KOPT-K1 (cell line): ENCODE data around the gene RASSF6.
"Not testable (repeated sequence)": the region's sequence is repeated elsewhere in the genome, so short reads cannot be mapped to it uniquely, and the experiment has no call there.

Source experiments
- H3K27ac ChIP-seq: fragments of 200-600 bp; sonication (generic); 2 replicates; pipeline ENCODE4 v1.5.1; 2016; ENCODE audit warnings: antibody characterized with exemption, mild to moderate bottlenecking, low read depth, low read length; ENCODE audit not compliant: poor library complexity, severe bottlenecking
- H3K36me3 ChIP-seq: fragments of 200-600 bp; sonication (generic); 2 replicates; pipeline ENCODE4 v1.5.1; 2017; ENCODE audit warnings: antibody characterized with exemption, mild to moderate bottlenecking, low read length, moderate library complexity; ENCODE audit not compliant: insufficient read depth
- H3K9me3 ChIP-seq: fragments of 200-600 bp; sonication (generic); 2 replicates; pipeline ENCODE4 v1.5.1; 2017; ENCODE audit warnings: antibody characterized with exemption, low read length, mild to moderate bottlenecking; ENCODE audit not compliant: insufficient read depth, poor library complexity, severe bottlenecking

Gene RASSF6

DNA sequence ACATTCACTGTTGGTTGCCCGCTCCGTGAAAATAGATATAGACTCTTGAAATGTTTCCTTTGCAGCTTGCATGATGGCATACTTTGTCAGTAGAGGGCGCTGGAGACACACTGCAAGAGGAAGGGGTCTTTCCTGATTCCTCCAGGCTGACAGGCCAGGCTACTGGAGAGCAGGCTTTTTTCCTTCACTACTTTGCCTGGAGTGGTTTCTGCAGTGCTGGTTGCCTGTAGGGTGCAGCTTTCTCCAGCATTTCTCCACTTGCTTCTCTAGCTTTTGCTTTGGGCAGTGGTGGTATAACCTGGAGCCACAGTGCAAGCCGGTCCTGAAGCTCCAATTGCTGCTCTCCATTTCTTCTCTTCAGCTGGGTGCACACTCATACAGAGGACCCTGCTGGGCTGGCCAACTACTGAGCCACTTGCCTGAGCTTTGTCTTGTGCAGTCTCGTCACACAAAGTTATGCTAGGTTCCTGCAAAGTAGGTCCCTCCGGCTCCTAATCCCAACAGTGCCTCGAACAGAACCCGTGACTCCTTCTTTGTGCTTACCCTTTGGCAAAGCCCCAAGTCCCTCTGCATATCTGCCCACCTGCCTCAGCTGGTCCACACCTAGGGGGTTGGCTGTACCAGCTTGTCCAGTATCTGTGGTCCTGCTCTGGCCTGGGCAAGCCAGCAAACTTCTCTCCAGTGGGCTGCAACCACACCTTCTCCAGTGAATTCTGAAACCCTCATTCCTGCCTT lies 46.3 kb downstream of the RASSF6 start:
- Histone ChIP-seq H3K36me3 (no peaks in the 10 kb centered on the region), H3K27ac (no peak overlapping the region), H3K9me3 (no peaks in the 10 kb centered on the region)

DNA sequence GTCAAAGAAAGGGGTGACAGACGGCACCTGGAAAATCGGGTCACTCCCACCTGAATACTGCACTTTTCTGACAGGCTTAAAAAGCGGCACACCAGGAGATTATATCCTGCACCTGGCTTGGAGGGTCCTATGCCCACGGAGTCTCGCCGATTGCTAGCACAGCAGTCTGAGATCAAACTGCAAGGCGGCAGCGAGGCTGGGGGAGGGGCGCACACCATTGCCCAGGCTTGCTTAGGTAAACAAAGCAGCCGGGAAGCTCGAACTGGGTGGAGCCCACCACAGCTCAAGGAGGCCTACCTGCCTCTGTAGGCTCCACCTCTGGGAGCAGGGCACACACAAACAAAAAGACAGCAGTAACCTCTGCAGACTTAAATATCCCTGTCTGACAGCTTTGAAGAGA lies 69.4 kb downstream of the RASSF6 start:
- not testable (repeated sequence) for H3K9me3 ChIP-seq, H3K36me3 ChIP-seq, H3K27ac ChIP-seq

DNA sequence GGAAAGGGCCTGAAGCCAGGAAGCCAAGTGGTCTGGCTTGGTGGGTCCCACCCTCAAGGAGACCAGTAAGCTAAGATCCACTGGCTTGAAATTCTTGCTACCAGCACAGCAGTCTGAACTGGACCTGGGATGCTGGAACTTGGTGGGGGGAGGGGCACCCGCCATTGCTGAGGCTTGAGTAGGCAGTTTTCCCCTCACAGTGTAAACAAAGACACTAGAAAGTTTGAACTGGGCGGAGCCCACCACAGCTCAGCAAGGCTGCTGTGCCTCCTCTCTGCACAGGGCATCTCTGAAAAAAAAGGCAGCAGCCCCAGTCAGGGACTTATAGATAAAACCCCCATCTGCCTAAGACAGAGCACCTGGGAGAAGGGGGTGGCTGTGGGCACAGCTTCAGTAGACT lies 75.6 kb downstream of the RASSF6 start:
- Histone ChIP-seq H3K27ac (no peak overlapping the region), H3K9me3 (no peaks in the 10 kb centered on the region), H3K36me3 (no peaks in the 10 kb centered on the region)

DNA sequence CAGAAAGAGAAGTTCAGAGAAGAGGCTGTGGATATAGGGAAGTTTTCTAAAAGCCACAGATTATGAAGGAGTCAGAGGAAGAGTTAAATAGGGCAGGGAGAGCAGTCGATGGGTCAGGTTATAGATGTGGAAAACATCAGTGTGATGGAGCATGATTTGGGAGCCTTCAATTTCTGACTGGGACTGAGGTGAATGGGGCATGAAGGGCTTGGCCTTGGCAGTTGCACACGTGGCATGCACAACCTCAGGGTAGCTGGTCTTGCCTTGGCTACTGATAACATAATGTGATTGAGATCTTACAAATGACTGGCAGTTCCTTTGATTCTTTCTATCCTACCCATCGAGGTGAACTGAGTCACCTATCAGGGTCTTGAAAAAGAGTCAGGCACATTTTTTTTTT lies 79.0 kb downstream of the RASSF6 start:
- no peaks in the 10 kb centered on the region for H3K36me3 ChIP-seq
- no peak overlapping the region for H3K27ac ChIP-seq
- no peaks in the 10 kb centered on the region for H3K9me3 ChIP-seq

DNA sequence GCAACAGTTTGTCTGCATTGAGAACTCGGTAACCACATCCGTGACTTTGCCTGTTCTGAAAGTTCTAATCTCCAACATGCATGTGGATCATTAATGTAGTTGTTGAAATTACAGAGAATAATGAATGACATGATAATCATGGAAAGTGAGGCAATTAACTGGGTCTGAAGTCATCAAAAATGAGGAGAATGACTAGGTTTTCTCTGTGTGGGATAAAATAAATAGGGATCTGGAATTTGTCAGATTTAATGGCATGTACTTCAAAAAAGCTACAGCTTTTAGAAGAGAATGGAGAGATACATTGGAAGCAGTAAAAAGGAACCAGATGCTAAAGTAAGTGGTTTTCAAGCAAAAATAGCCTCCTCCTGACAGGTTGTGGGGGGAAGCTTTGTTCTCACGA lies 79.4 kb downstream of the RASSF6 start:
- Histone ChIP-seq H3K9me3 (no peaks in the 10 kb centered on the region), H3K36me3 (no peaks in the 10 kb centered on the region), H3K27ac (no peak overlapping the region)

DNA sequence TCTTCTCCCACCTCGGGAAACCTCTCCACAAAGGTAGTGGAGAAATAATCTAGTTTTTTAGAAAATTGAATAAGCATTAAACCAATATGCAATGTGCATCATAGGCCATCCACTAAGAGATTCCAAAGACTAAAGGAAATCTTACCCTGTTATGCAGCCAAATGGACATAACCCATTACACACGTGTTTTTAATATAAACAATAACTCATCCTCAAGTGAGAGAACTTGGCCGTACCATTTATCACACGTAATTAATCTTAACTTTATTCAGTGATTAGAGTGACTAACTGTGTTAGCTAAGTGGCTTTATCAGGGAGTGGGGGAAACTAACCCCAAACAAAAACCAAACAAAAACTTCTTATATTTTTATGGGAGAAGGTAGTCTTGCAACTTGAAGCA lies 80.8 kb downstream of the RASSF6 start:
- Histone ChIP-seq H3K9me3 (no peaks in the 10 kb centered on the region), H3K27ac (no peak overlapping the region), H3K36me3 (no peaks in the 10 kb centered on the region)

DNA sequence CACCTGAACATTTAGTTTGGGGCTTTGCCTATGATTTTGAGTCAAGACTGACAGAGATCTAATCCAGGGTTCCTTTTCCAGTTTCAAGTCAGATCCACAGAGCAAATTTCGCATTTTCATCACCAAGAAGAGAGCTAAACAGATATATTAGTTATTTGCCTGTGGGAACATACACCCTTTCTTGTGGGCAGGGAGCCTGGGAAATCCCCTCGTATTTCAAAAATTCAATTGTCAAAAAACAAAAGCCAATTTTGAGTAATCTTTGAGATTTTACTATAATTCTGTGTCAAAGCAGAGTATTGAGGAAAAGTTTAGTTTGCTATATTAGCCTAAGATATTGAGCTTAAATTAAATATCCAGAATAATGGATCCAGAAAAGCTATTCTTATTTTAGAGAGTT lies 82.1 kb downstream of the RASSF6 start:
- Histone ChIP-seq H3K36me3 (no peaks in the 10 kb centered on the region), H3K9me3 (no peaks in the 10 kb centered on the region), H3K27ac (no peak overlapping the region)

DNA sequence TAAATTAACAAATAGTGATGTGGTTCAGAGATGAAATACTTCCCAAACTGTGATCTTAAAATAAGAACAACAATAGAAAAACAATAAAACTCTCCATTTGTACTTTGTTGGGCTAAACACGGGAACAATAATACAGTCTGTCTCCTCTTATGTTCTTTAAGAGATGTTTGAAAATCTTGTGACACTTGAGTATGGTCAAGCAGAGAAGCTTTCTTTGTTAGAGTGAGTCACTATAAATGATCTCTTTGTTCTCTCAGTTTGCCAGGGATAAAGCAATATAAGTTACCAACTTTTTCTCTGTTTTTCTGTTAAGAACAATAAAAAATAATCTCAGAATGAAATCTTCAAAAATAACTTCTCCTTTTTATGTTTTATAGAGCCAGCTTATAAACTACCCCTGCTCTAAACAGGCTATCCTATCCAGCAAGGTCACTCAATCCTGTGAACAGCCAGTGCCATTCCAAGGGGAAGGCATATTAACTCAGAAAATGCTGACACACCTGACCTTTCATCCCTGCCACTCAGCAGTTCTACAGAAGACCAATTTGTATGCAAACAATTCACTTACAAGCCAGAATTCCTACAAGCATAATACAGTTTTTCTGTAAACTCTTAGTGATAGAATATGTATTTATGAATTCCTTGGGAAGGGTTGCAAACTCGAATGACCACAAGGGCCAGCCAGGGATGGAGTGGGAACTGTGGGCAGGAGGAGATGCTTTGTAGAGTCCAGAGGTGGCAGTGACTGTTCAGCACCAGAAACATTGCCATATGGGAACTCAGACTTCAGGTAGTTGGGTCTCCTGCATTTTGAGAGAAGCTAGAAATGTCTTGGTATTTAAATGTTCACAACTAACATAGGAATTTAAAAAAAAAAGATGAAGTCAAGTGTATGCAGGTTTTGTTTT lies 86.5 kb downstream of the RASSF6 start:
- H3K36me3 ChIP-seq, result no peaks in the 10 kb centered on the region
- no peaks in the 10 kb centered on the region for H3K9me3 ChIP-seq
- H3K27ac ChIP-seq, result no peak overlapping the region

DNA sequence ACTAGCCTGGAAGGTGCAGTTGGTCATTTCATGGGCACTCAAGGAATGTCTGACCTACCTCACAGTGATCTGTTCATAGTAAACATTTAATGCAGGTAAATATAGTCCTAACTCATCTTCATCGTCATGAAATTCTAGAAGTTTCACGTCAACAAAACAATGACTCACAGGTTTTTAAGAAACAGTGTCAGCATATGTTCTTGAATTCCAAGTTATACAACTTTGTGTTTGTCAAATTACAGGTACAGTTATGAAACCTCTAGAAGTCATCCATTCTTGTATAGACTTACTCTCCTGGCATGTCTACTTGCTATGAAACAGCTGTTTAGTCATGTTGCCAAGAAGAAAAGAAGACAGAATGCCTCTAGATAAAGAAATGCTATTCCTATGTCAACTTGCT lies 92.1 kb downstream of the RASSF6 start:
- Histone ChIP-seq H3K27ac (no peak overlapping the region), H3K9me3 (no peaks in the 10 kb centered on the region), H3K36me3 (no peaks in the 10 kb centered on the region)

DNA sequence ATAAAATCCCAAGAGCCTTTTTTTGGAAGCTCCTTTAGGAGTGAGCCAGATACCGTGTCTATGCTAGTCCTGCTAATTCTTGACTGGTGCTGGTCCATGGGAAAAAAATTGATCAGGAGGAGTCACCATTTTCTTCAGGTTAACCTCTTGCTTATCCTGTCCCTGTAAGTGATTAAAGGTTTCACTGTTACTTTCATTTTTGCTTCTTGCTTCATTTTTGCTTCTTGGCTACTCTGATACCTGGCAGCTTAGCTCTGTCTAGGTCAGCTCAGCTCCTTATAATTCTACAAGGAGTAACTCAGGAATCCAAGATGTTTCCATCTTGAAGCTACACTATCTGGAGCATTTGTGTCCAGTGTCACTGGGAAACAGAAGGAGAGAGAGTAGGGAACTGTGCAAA lies 93.0 kb downstream of the RASSF6 start:
- Histone ChIP-seq H3K36me3 (no peaks in the 10 kb centered on the region), H3K9me3 (no peaks in the 10 kb centered on the region), H3K27ac (no peak overlapping the region)

DNA sequence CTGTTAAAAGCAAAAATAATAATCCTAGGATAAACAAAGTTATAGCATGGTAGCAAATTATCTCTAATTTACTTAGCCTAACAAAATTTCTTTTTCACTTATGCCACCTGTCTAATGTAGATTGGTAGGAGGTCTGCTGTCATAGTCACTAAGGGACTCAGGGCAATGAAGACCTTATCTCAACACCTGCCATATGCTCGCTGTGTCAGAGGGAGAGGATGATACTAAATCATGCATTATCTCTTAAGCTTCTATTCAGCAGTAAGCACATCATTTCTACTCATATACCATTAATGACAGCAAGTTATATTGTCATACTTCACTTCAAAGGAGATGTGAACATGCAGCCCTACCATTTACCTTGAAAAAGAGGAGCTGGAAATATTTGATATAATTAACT lies 94.6 kb downstream of the RASSF6 start:
- no peaks in the 10 kb centered on the region for H3K9me3 ChIP-seq
- H3K27ac ChIP-seq, result no peak overlapping the region
- H3K36me3 ChIP-seq, result no peaks in the 10 kb centered on the region

DNA sequence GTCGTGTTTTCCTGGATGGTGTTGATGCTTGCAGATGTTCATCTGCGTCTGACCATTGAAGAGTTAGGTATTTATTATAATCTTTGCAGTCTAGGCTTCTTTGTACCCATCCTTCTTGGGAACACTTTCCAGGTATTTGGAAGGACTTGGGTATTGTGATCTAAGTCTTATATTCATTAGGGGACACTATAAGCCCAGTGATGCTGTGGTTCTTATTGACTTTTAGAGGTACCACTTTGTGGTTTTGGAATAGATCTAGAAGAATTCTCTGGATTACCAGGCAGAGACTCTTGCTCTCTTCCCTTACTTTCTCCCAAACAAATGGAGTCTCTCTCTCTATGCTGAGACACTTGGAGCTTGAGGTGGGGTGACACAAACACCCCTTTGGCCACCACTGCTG lies 97.1 kb downstream of the RASSF6 start:
- H3K27ac ChIP-seq, result no peak overlapping the region
- H3K9me3 ChIP-seq, result no peaks in the 10 kb centered on the region
- H3K36me3 ChIP-seq, result no peaks in the 10 kb centered on the region
